ENCODE data around the gene FBXW11. TPM values are rescaled to one million over a fixed set of nuclear protein-coding genes. Genes with fewer than 3 reads are reported as not detected.

Gene FBXW11
- total RNA-seq, 2 donors from 2014 or later: 25.9 to 35.5 TPM

- no peak overlapping the region for H3K4me3 ChIP-seq
- intact Hi-C loops (cut with DNase I): no loop called here
Measured at GRCh38 chr5:172051643-172052339, 45.4 kb upstream of the FBXW11 start.

DNA sequence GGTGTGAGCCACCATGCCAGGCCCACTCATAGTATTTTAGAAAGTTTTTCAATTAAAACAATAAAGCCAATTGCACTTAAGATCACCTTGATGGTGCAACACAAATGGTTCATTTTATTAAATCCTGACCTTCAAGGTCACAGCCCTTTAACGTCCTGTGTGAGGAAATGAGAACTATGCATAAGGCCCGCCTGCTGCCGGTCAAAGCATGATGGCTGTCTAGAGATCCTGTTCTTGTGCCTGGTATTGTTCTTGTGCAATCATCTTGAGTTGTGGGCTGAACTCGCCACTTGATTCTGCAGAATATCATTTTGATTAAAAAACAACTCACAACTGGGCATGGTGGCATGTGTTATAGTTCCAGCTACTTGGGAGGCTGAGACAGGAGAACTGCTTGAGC, 43.6 kb upstream of the FBXW11 start:
- Histone ChIP-seq H3K4me3 (no peak overlapping the region), H3K9ac (ENCODE audit: low read depth in 2 of 2, low read length in 2 of 2) (no peak overlapping the region), H3K27ac (no peak overlapping the region), H3K9me3 (no peaks in the 10 kb centered on the region), H3K36me3 (peaks cover 4% of the 10 kb centered on the region), H3K4me1 (no peaks in the 10 kb centered on the region), H3K27me3 (no peaks in the 10 kb centered on the region)
- intact Hi-C loops (cut with DNase I): no loop called here
- no peak for TF ChIP-seq CTCF (IDR thresholded peaks at IDR 0.05)
- DNase-seq: no peak

More at GRCh38 chr5:172051643-172052339, 45.4 kb upstream of the FBXW11 start:
- no peak for TF ChIP-seq CTCF (IDR thresholded peaks at IDR 0.05)
- H3K27me3 ChIP-seq: no peaks in the 10 kb centered on the region
- no peaks in the 10 kb centered on the region for H3K9me3 ChIP-seq
- no peak for DNase-seq
- no peaks in the 10 kb centered on the region for H3K4me1 ChIP-seq
- H3K27ac ChIP-seq: no peak overlapping the region
- no peak overlapping the region for H3K9ac ChIP-seq (ENCODE audit: low read depth in 2 of 2, low read length in 2 of 2)
- H3K36me3 ChIP-seq: peaks cover 4% of the 10 kb centered on the region

- no peak for DNase-seq
- intact Hi-C loops (cut with DNase I): no loop called here
- Histone ChIP-seq H3K4me1 (no peaks in the 10 kb centered on the region), H3K36me3 (peaks cover 4% of the 10 kb centered on the region), H3K9ac (ENCODE audit: low read depth in 2 of 2, low read length in 2 of 2) (no peak overlapping the region), H3K4me3 (no peak overlapping the region), H3K9me3 (no peaks in the 10 kb centered on the region), H3K27me3 (no peaks in the 10 kb centered on the region), H3K27ac (no peak overlapping the region)
- TF ChIP-seq CTCF (IDR thresholded peaks at IDR 0.05): no peak
Measured at GRCh38 chr5:172049226-172049796, 42.9 kb upstream of the FBXW11 start.

- H3K9me3 ChIP-seq: no peaks in the 10 kb centered on the region
- H3K4me1 ChIP-seq: no peaks in the 10 kb centered on the region
- H3K27ac ChIP-seq: no peak overlapping the region
- TF ChIP-seq CTCF (IDR thresholded peaks at IDR 0.05): no peak
- peaks cover 4% of the 10 kb centered on the region for H3K36me3 ChIP-seq
- no peak overlapping the region for H3K9ac ChIP-seq (ENCODE audit: low read depth in 2 of 2, low read length in 2 of 2)
- intact Hi-C loops (cut with DNase I): no loop called here
- no peaks in the 10 kb centered on the region for H3K27me3 ChIP-seq
- DNase-seq: no peak
- no peak overlapping the region for H3K4me3 ChIP-seq
Measured at GRCh38 chr5:172048539-172049101, 42.2 kb upstream of the FBXW11 start.

GRCh38 chr5:172048170-172048422, 41.7 kb upstream of the FBXW11 start:
- Histone ChIP-seq H3K9me3 (no peaks in the 10 kb centered on the region), H3K27ac (no peak overlapping the region), H3K27me3 (no peaks in the 10 kb centered on the region), H3K4me1 (no peaks in the 10 kb centered on the region), H3K36me3 (peaks cover 4% of the 10 kb centered on the region), H3K9ac (ENCODE audit: low read depth in 2 of 2, low read length in 2 of 2) (no peak overlapping the region), H3K4me3 (no peak overlapping the region)
- DNase-seq: no peak
- intact Hi-C loops (cut with DNase I): no loop called here
- no peak for TF ChIP-seq CTCF (IDR thresholded peaks at IDR 0.05)

Data from colonic mucosa (tissue), 4 donors.